Measurements from ENCODE around the gene WDR46.

The WDR46 gene

GRCh38 chr6:33271468-33272274, 17.4 kb downstream of the WDR46 start, which contains the start of the genes RPS18 and VPS52:
TSS of gene RPS18 (plus strand) at chr6:33272075. CDS start at chr6:33272120, 45 bp downstream.
TSS of gene VPS52 (minus strand) at chr6:33271876. CDS start at chr6:33271675, 201 bp downstream.
- TF ChIP-seq POLR2AphosphoS5 (IDR thresholded peaks at IDR 0.05; ENCODE audit: low read depth, low read length) (peak; percentile 100), SIN3A (IDR thresholded peaks at IDR 0.05; ENCODE audit: borderline replicate concordance, insufficient read depth, low read length) (no peak), REST (IDR thresholded peaks at IDR 0.05; ENCODE audit: insufficient read depth in 1 of 2, low read depth in 2 of 2, low read length in 2 of 2) (peak; percentile 61 to 79), FOXP2 (optimal IDR thresholded peaks at IDR 0.05; ENCODE audit: borderline replicate concordance, extremely low read depth, extremely low read length, insufficient read depth) (no peak), TAF1 (IDR thresholded peaks at IDR 0.05; ENCODE audit: borderline replicate concordance, insufficient read depth, low read length) (peak; percentile 99)

- TF ChIP-seq FOXP2 (optimal IDR thresholded peaks at IDR 0.05; ENCODE audit: borderline replicate concordance, extremely low read depth, extremely low read length, insufficient read depth) (no peak), POLR2AphosphoS5 (IDR thresholded peaks at IDR 0.05; ENCODE audit: low read depth, low read length) (no peak), SIN3A (IDR thresholded peaks at IDR 0.05; ENCODE audit: borderline replicate concordance, insufficient read depth, low read length) (no peak), REST (IDR thresholded peaks at IDR 0.05; ENCODE audit: insufficient read depth in 1 of 2, low read depth in 2 of 2, low read length in 2 of 2) (no peak), TAF1 (IDR thresholded peaks at IDR 0.05; ENCODE audit: borderline replicate concordance, insufficient read depth, low read length) (no peak)
Observed at GRCh38 chr6:33271117-33271467, 17.9 kb downstream of the WDR46 start.

- TF ChIP-seq TAF1 (IDR thresholded peaks at IDR 0.05; ENCODE audit: borderline replicate concordance, insufficient read depth, low read length) (no peak), POLR2AphosphoS5 (IDR thresholded peaks at IDR 0.05; ENCODE audit: low read depth, low read length) (no peak), SIN3A (IDR thresholded peaks at IDR 0.05; ENCODE audit: borderline replicate concordance, insufficient read depth, low read length) (no peak), REST (IDR thresholded peaks at IDR 0.05; ENCODE audit: insufficient read depth in 1 of 2, low read depth in 2 of 2, low read length in 2 of 2) (no peak)
Observed at GRCh38 chr6:33264015-33264414, 25.0 kb downstream of the WDR46 start.

- TF ChIP-seq FOXP2 (optimal IDR thresholded peaks at IDR 0.05; ENCODE audit: borderline replicate concordance, extremely low read depth, extremely low read length, insufficient read depth), result no peak
- no peak for TF ChIP-seq SIN3A (IDR thresholded peaks at IDR 0.05; ENCODE audit: borderline replicate concordance, insufficient read depth, low read length)
- no peak for TF ChIP-seq TAF1 (IDR thresholded peaks at IDR 0.05; ENCODE audit: borderline replicate concordance, insufficient read depth, low read length)
- no peak for TF ChIP-seq REST (IDR thresholded peaks at IDR 0.05; ENCODE audit: insufficient read depth in 1 of 2, low read depth in 2 of 2, low read length in 2 of 2)
- TF ChIP-seq POLR2AphosphoS5 (IDR thresholded peaks at IDR 0.05; ENCODE audit: low read depth, low read length), result no peak
Observed at GRCh38 chr6:33259032-33259431, 30.0 kb downstream of the WDR46 start.
